Esophagus muscularis mucosa (tissue), 4 donors: ENCODE results near the gene RNF141. TPM values are rescaled to one million over a fixed set of nuclear protein-coding genes. Genes with fewer than 3 reads are reported as not detected.
A peak's percentile ranks its signal among the peaks of the same experiment; 100 is the strongest.

Source experiments
- DNase-seq: peaks from one replicate; pipeline ENCODE4 v3.0.0-alpha.2; 2017; ENCODE audit errors: extremely low spot score
- H3K27ac ChIP-seq, 4 donors: fragments of 200-600 bp; sonication (generic); replicated peaks in 1 of 4; 1 replicate in 3 of 4; 2 replicates in 1 of 4; pipeline ENCODE4 v1.5.1; 2016 to 2019; ENCODE audit warnings: mild to moderate bottlenecking in 1 of 4
- H3K27me3 ChIP-seq, 4 donors: fragments of 200-600 bp; sonication (generic); one replicate each; pipeline versions ENCODE4 v1.5.1 to v1.6.0; 2016 to 2019
- H3K36me3 ChIP-seq, 4 donors: fragments of 200-600 bp; sonication (generic); one replicate each; pipeline ENCODE4 v1.5.1; 2016 to 2019
- H3K4me1 ChIP-seq, 4 donors: fragments of 200-600 bp; sonication (generic); one replicate each; pipeline ENCODE4 v1.5.1; 2016 to 2019
- H3K4me3 ChIP-seq, 4 donors: fragments of 200-600 bp; sonication (generic); 1 replicate in 2 of 4; 2 replicates in 2 of 4; pipeline ENCODE4 v1.5.1; 2016 to 2019; ENCODE audit warnings: mild to moderate bottlenecking in 4 of 4, moderate library complexity in 1 of 4
- H3K9me3 ChIP-seq, 4 donors: fragments of 200-600 bp; sonication (generic); 1 replicate in 3 of 4; 2 replicates in 1 of 4; pipeline ENCODE4 v1.5.1; 2016 to 2019
- CTCF ChIP-seq, 3 experiments: fragments of 200-600 bp in 2 of 3; fragments of 450-650 bp in 1 of 3; sonication (generic) in 2 of 3; IDR thresholded peaks; one replicate each; pipeline ENCODE4 v1.5.1; 2017 to 2019; ENCODE audit warnings: antibody characterized with exemption in 3 of 3, mild to moderate bottlenecking in 2 of 3, moderate library complexity in 1 of 3
- EP300 ChIP-seq: sonication (generic); formaldehyde crosslinking; IDR thresholded peaks from one replicate; pipeline ENCODE4 v1.6.1; 2017; ENCODE audit warnings: antibody characterized with exemption
- POLR2A ChIP-seq: fragments of 450-650 bp; IDR thresholded peaks from one replicate; pipeline ENCODE4 v1.6.1; 2017; ENCODE audit warnings: antibody characterized with exemption, moderate library complexity, mild to moderate bottlenecking, low read depth
- POLR2AphosphoS5 ChIP-seq, 2 donors: sonication (generic); formaldehyde crosslinking; IDR thresholded peaks; one replicate each; pipeline ENCODE4 v1.6.1; 2017; ENCODE audit warnings: antibody characterized with exemption in 2 of 2
- WGBS: methylation state at CpG from one replicate; pipeline ENCODE4 v1.1.5; 2018; 5-methylcytosine and 5-hydroxymethylcytosine counted together
- intact Hi-C: fragments of 100-400 bp; cut with DNase I; formaldehyde crosslinking; loops from one replicate; pipeline ENCODE4 v1.15.1; 2023
- total RNA-seq, 4 donors: library from RNA; depleted of rRNA; stranded (reverse); fragments of >200 nt; gene quantifications; one replicate each; pipeline versions ENCODE4 v1.1.0 to v1.2.1, GENCODE V29; 2016

RNF141 gene
- total RNA-seq, 4 donors from 2014 or later, result 24.1 to 39.3 (median 34.9) TPM

DNA sequence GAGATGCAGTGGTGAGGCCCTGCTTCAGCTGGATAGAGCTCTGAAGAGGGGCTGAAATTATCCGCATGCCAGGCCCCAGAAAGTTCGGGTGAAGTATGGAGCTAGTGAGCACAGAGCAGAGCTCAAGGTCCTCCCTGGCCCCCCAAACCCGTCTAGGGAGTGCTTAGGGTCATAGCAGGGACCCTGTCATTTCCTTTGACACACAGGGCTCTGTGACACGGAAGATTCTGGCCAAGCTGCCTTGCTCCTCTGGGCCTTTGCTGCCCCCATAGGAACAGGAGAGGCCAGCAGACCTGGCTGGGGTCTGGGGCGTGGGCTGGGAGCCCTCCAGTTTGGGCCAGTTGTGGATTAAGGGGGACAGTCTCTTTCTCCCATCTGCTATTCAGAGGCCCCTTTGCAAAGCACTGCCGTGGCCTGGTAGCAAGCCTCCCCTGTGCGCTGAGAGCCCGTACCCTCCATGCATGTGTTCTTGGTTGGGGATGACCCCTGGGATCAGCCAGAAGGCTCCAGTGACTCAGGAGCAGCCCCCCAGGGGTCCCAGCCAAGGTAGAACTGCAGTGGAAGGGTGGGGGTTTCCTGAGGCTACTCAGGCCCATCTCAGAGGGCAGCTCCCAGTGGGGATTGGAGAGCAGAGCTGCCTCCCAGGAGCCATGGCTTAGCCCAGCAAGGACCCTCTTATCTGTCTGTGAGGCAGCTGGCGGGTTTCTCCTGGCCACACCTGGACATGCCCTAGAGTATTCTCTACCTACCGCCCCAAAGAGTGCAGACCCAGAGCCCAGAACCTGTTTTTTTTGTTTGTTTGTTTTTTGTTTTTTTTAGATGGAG is 42.3 kb downstream of the RNF141 start:
- peak; percentile 74 for DNase-seq
- TF ChIP-seq POLR2AphosphoS5 (IDR thresholded peaks at IDR 0.05) (no peak), CTCF (IDR thresholded peaks at IDR 0.05) (no peak), POLR2A (no peak), EP300 (no peak)
- Histone ChIP-seq H3K4me1 (peaks cover 0 to 6% (median 0%) of the 10 kb centered on the region in 4 donors), H3K9me3 (no peaks in the 10 kb centered on the region), H3K4me3 (no peak overlapping the region), H3K27me3 (no peaks in the 10 kb centered on the region), H3K27ac (no peak overlapping the region), H3K36me3 (peaks cover 0 to 50% (median 27%) of the 10 kb centered on the region in 4 donors)
- WGBS, result 94% methylated on average over 4 of the region's 10 CpGs
- intact Hi-C loops, result no loop called here

GRCh38 chr11:10498022-10498400 is 43.0 kb downstream of the RNF141 start:
- Histone ChIP-seq H3K36me3 (peaks cover 0 to 54% (median 27%) of the 10 kb centered on the region in 4 donors), H3K4me3 (no peak overlapping the region), H3K27ac (no peak overlapping the region), H3K4me1 (peaks cover 0 to 6% (median 0%) of the 10 kb centered on the region in 4 donors), H3K27me3 (no peaks in the 10 kb centered on the region), H3K9me3 (no peaks in the 10 kb centered on the region)
- intact Hi-C loops, result no loop called here
- peak; percentile 60 for DNase-seq
- 94% methylated on average over 7 of the region's 7 CpGs for whole genome bisulfite sequencing
- TF ChIP-seq CTCF (IDR thresholded peaks at IDR 0.05), result no peak
- TF ChIP-seq POLR2AphosphoS5 (IDR thresholded peaks at IDR 0.05), result no peak
- TF ChIP-seq EP300, result no peak
- no peak for TF ChIP-seq POLR2A

DNA sequence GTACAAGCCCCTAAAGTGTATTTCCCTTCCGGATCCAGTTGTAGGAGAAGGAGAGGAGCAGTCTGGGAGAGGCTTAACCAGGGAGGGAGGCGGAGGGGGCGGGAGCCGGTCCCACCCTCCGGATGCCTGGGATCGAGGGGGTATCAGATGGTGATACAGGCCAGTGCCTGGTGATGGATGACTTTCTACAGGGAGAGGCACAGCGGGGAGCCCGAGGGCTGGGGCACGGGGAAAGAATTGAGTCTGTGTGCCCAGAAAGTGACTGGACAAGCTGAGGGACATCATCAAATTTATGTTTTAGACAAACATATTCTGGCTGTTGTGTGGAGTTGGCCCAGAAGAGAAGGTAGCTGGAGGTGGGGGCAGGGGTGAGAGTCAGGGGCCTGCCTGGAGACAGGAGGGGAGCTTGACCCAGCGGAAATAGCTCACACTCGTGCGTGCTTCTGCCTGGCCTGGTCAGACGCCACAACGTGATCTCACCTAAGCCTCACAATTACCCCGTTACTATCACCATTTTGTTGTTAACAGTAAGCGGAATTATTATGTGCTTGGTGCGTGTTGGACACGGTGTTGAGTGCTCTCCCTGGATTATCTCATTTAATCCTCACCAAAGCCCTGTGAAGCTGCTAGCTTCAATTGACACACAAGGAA is 43.5 kb downstream of the RNF141 start:
- no peak for DNase-seq
- Histone ChIP-seq H3K9me3 (no peaks in the 10 kb centered on the region), H3K4me1 (peaks cover 0 to 6% (median 0%) of the 10 kb centered on the region in 4 donors), H3K27ac (no peak overlapping the region), H3K36me3 (peaks cover 0 to 51% (median 24%) of the 10 kb centered on the region in 4 donors), H3K27me3 (no peaks in the 10 kb centered on the region), H3K4me3 (no peak overlapping the region)
- WGBS, result 70% methylated on average over 18 of the region's 18 CpGs
- TF ChIP-seq POLR2A (no peak), CTCF (IDR thresholded peaks at IDR 0.05) (no peak), EP300 (no peak), POLR2AphosphoS5 (IDR thresholded peaks at IDR 0.05) (no peak)
- intact Hi-C loops, result no loop called here

- H3K4me1 ChIP-seq, result peaks cover 0 to 10% (median under 1%) of the 10 kb centered on the region in 4 donors
- intact Hi-C loops, result no loop called here
- H3K36me3 ChIP-seq, result peaks cover 0 to 51% (median 21%) of the 10 kb centered on the region in 4 donors
- 92% methylated on average over 3 of the region's 4 CpGs for WGBS
- no peak overlapping the region for H3K27ac ChIP-seq
- no peaks in the 10 kb centered on the region for H3K27me3 ChIP-seq
- H3K9me3 ChIP-seq, result no peaks in the 10 kb centered on the region
- peak; percentile 47 for DNase-seq
- no peak for TF ChIP-seq POLR2A
- TF ChIP-seq POLR2AphosphoS5 (IDR thresholded peaks at IDR 0.05), result no peak
- no peak for TF ChIP-seq EP300
- TF ChIP-seq CTCF (IDR thresholded peaks at IDR 0.05), result no peak
- H3K4me3 ChIP-seq, result no peak overlapping the region
Observed at GRCh38 chr11:10496296-10496936, 44.6 kb downstream of the RNF141 start.
